Thymus (tissue), 14 donors: Measurements from ENCODE around the gene PROSER1. TPM values are rescaled to one million over a fixed set of nuclear protein-coding genes. Genes with fewer than 3 reads are reported as not detected.
"Not testable (repeated sequence)": the region's sequence is repeated elsewhere in the genome, so short reads cannot be mapped to it uniquely, and the experiment has no call there.

Experiments used
- DNase-seq, 9 donors: peaks; one replicate each; pipeline ENCODE4 v3.0.0-alpha.2; 2013; ENCODE audit warnings: low spot score in 9 of 9, low read depth in 6 of 9, missing footprints in 1 of 9
- H3K27ac ChIP-seq, 2 donors: one replicate each; pipeline ENCODE4 v1.5.1; 2013; ENCODE audit warnings: control low read depth in 1 of 2, low read depth in 1 of 2, low read length in 1 of 2, mild to moderate bottlenecking in 1 of 2, moderate library complexity in 1 of 2
- H3K27me3 ChIP-seq, 2 donors: one replicate each; pipeline ENCODE4 v1.5.1; 2013; ENCODE audit warnings: low read length in 1 of 2; ENCODE audit not compliant: control insufficient read depth in 2 of 2, insufficient read depth in 1 of 2
- H3K36me3 ChIP-seq, 2 donors: one replicate each; pipeline ENCODE4 v1.5.1; 2013; ENCODE audit warnings: low read length in 1 of 2, mild to moderate bottlenecking in 1 of 2, moderate library complexity in 1 of 2; ENCODE audit not compliant: control insufficient read depth in 2 of 2, insufficient read depth in 2 of 2
- H3K4me1 ChIP-seq, 2 donors: one replicate each; pipeline ENCODE4 v1.5.1; 2013; ENCODE audit warnings: low read length in 2 of 2; ENCODE audit not compliant: control insufficient read depth in 2 of 2, insufficient read depth in 2 of 2
- H3K4me3 ChIP-seq, 2 donors: one replicate each; pipeline ENCODE4 v1.5.1; 2013; ENCODE audit warnings: low read length in 2 of 2, control low read depth in 1 of 2, mild to moderate bottlenecking in 1 of 2
- H3K9me3 ChIP-seq, 2 donors: one replicate each; pipeline ENCODE4 v1.5.1; 2013; ENCODE audit warnings: low read length in 1 of 2, mild to moderate bottlenecking in 1 of 2; ENCODE audit not compliant: control insufficient read depth in 2 of 2, insufficient read depth in 1 of 2
- WGBS: extraction: QIAGEN DNeasy Blood & Tissue Kit; methylation state at CpG from one replicate; pipeline ENCODE4 v1.1.7; 2013; 5-methylcytosine and 5-hydroxymethylcytosine counted together
- long read RNA-seq, 10 donors: transcript quantifications; one replicate each; lab custom pipeline, GENCODE V29; 2026
- polyA plus RNA-seq: library from polyadenylated mRNA; stranded (reverse); fragments of 200-250 nt; gene quantifications from one replicate; pipeline ENCODE4 v1.2.3, GENCODE V29; 2013
- total RNA-seq: library from RNA; stranded (reverse); fragments of 120-200 nt; gene quantifications from one replicate; pipeline ENCODE4 v1.2.4, GENCODE V29; 2013
- donor health status: healthy.

PROSER1 gene
- 9.8 TPM for total RNA-seq
- 29.8 TPM for polyA plus RNA-seq
- long read RNA-seq, donor 1: 0 reads
- long read RNA-seq, donor 2: 0 reads
- long read RNA-seq, donor 3, partial matches to known transcripts: 7 of 8 reads
- long read RNA-seq, donor 3, other reads (novel, unspliced or antisense): 0 of 8 reads
- long read RNA-seq, donor 4, partial matches to known transcripts: 0 of 4 reads
- long read RNA-seq, donor 4, other reads (novel, unspliced or antisense): 0 of 4 reads
- long read RNA-seq, donor 5, partial matches to known transcripts: 13 of 16 reads
- long read RNA-seq, donor 5, other reads (novel, unspliced or antisense): 0 of 16 reads
- long read RNA-seq, donor 6, partial matches to known transcripts: 13 of 16 reads
- long read RNA-seq, donor 6, other reads (novel, unspliced or antisense): 0 of 16 reads
- long read RNA-seq, donor 7, partial matches to known transcripts: 9 of 11 reads
- long read RNA-seq, donor 7, other reads (novel, unspliced or antisense): 0 of 11 reads
- long read RNA-seq, donor 8, partial matches to known transcripts: 0 of 1 reads
- long read RNA-seq, donor 8, other reads (novel, unspliced or antisense): 0 of 1 reads
- long read RNA-seq, donor 9, full-length matches to known transcripts: 3 of 18 reads
- long read RNA-seq, donor 9, partial matches to known transcripts: 15 of 18 reads
- long read RNA-seq, donor 9, other reads (novel, unspliced or antisense): 0 of 18 reads
- long read RNA-seq, donor 10, partial matches to known transcripts: 0 of 2 reads
- long read RNA-seq, donor 10, other reads (novel, unspliced or antisense): 0 of 2 reads

DNA sequence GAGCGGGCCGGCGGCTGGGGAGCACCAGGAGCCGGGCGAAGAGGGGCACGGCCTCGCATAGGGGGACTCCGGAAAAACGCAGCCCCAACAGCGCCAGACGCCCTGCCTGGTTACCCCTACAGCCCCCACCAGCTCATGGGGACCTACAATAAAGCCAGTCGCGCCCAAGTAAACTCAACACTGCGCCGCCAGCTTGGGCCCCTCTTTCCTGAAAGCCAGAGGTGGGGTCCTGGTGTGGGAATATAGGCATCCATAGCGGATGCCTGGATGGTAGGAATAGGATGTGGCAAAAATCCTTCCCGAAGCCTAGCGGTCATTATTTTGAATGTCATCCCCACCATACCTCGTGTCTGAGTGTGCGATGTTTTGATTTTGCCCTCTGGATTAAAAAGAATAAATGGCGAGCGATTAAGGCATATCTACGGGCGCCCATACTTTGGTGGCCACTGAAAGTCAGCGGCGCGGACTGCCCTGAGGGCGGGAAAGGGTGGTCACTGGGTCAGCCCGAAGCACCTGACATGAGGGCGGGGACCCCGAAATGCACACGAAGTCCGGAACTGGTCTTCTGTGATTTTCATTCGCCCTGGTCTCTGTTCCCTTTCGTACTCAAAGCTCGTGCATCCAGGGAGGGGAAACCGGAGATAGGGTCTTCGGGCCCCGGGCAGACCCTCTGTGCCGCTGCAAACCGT is at the start of gene PROSER1, which contains the start of gene NHLRC3:
TSS of gene PROSER1 (minus strand) at position 210 of the 689 bp plus-strand sequence. CDS start 847 bp downstream, outside the sequence.
TSS of gene NHLRC3 (plus strand) at position 577 of the 689 bp plus-strand sequence. CDS start 184 bp downstream, outside the sequence.
- H3K27ac ChIP-seq: peak within 1 kb of the TSS; percentile 89 to 94
- H3K4me1 ChIP-seq: peaks cover 5 to 7% of the 10 kb centered on the region in 2 donors
- no peaks in the 10 kb centered on the region for H3K27me3 ChIP-seq
- peak; percentile 82 to 95 (median 87) for DNase-seq
- no peaks in the 10 kb centered on the region for H3K9me3 ChIP-seq
- H3K4me3 ChIP-seq: peak within 1 kb of the TSS; percentile 93 to 98
- under 1% methylated on average over 41 of the region's 41 CpGs for WGBS
- H3K36me3 ChIP-seq: no peaks in the 10 kb centered on the region

DNA sequence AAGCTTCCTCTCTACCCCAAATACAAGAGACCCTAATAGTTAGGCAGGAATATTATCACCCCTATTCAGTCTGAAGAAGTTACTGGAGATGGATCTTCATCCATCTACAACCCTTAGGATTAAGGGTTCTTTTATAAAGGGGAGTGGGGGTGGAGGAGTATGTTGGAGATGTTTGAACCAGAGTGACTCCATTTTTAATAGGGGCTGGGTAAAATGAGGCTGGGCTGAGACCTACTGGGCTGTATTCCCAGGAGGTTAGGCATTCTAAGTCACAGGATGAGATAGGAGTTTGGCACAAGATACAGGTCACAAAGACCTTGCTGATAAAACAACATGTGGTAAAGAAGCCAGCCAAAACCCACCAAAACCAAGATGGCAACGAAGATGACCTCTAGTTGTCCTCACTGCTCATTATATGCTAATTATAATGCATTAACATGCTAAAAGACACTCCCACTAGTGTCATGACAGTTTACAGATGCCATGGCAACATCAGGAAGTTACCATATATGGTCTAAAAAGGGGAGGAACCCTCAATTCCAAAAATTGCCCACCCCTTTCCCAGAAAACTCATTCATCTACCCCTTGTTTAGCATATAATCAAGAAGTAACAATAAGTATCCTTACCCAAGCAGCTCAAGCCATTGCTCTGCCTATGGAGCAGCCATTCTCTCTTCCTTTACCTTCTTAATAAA is 48.5 kb upstream of the PROSER1 start:
- not testable (repeated sequence) for H3K4me1 ChIP-seq, H3K4me3 ChIP-seq, H3K27me3 ChIP-seq, H3K9me3 ChIP-seq, H3K27ac ChIP-seq, H3K36me3 ChIP-seq, DNase-seq
- 62% methylated on average over 1 of the region's 1 CpG for WGBS

DNA sequence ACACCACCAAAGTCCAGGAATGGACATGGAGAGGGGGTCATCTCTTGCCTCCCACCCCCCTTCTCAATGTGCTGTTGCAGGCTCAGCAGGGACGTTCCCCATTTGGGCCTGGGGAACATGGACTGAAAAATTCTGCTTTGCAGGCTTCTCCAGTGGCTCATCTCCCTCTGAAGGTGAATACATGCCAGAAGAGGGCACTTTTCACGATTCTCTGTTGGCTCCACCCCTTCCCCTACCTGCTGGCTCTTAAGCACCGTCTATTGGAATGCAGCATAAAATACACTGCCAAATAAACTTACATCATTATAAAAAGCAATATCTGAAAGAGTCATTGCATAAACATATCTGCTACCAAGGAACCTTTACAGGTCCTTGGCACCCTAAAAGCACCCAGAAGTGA is 36.1 kb upstream of the PROSER1 start:
- Histone ChIP-seq H3K36me3 (no peaks in the 10 kb centered on the region), H3K27me3 (no peaks in the 10 kb centered on the region), H3K4me1 (no peaks in the 10 kb centered on the region), H3K9me3 (no peaks in the 10 kb centered on the region), H3K4me3 (no peak overlapping the region), H3K27ac (no peak overlapping the region)
- 67% methylated on average over 3 of the region's 3 CpGs for WGBS
- no peak for DNase-seq

DNA sequence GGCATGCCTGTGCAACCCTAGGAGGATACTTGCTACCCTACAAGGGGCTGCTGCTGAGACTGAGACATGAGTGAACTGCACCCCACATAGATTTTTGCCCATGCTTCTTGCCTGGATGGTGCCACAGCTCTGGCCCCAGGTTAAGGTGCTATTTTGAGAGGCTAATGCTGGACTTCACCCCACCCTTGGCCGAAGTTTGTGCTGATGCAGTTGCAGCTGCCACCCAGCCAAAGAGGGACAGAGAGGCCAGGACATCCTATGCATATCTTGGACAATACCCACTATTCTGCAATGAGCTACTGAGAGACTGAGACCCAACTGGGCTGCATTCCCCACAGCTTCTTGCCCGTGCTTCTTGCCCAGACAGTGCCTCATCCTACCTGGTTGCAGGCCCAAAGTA is 35.0 kb upstream of the PROSER1 start:
- 95% methylated on average over 2 of the region's 2 CpGs for WGBS
- no peak for DNase-seq
- Histone ChIP-seq H3K4me1 (no peaks in the 10 kb centered on the region), H3K36me3 (no peaks in the 10 kb centered on the region), H3K27me3 (no peaks in the 10 kb centered on the region), H3K4me3 (no peak overlapping the region), H3K9me3 (no peaks in the 10 kb centered on the region), H3K27ac (no peak overlapping the region)

DNA sequence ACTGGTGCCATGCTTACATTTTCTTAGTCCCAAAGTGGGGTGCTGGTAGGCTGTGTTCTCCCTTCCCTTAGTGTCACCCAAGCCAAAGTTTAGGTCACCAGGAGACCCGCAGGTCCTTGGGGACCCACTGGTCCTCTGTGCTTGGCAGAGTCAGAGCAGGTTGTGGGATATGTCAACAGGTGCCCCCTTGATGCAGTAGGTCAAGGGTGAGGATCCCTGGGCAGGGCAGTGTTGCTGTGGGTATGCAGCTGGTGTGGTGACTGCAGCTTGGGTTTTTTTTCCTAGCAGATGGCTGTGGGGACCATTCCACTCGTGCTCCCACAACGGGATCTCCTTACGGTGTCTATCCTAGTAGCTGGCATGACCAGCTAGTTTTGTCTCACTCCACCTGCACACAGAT is 24.1 kb upstream of the PROSER1 start:
- WGBS: 98% methylated on average over 4 of the region's 4 CpGs
- no peak for DNase-seq
- no peaks in the 10 kb centered on the region for H3K36me3 ChIP-seq

DNA sequence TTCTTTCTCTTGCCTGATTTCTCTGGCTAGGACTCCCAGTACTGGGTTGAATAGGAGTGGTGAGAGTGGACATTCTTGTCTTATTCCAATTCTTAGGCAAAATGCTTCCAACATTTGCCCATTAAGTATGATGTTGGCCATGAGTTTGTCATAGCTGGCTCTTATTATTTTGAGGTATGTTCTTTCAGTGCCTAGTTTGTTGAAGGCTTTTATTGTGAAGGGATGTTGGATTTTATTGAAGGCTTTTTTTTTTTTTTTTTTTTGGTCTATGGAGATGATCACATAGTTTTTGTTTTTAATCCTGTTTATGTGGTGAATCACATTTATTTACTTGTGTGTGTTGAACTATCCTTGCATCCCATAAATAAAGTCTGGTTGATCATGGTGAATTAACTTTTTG is 20.2 kb upstream of the PROSER1 start:
- Histone ChIP-seq H3K27me3 (no peaks in the 10 kb centered on the region), H3K4me1 (no peaks in the 10 kb centered on the region), H3K9me3 (no peaks in the 10 kb centered on the region), H3K36me3 (peaks cover 0 to 4% of the 10 kb centered on the region in 2 donors), H3K27ac (no peak overlapping the region), H3K4me3 (no peak overlapping the region)
- no peak for DNase-seq

More for the DNA sequence above, 24.1 kb upstream of the PROSER1 start:
- Histone ChIP-seq H3K27ac (no peak overlapping the region), H3K9me3 (no peaks in the 10 kb centered on the region), H3K27me3 (no peaks in the 10 kb centered on the region), H3K4me1 (no peaks in the 10 kb centered on the region), H3K4me3 (no peak overlapping the region)

DNA sequence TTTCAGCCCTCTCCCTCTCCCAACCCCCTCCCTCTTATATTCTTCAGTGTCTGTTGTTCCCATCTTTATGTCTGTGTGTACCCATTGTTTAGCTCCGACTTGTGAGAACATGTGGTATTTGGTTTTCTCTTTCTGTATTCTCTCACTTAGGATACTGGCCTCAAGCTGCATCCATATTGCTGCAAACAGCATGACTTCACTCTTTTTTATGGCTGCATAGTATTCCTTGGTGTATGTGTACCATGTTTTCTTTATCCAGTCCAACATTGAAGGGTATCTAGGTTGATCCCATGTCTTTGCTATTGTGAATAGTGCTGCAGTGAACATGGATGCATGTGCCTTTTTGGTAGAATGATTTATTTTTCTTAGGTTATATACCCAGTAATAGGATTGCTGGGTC is 18.1 kb upstream of the PROSER1 start:
- H3K36me3 ChIP-seq: peaks cover 0 to 5% of the 10 kb centered on the region in 2 donors
- no peaks in the 10 kb centered on the region for H3K9me3 ChIP-seq
- H3K27ac ChIP-seq: no peak overlapping the region
- no peaks in the 10 kb centered on the region for H3K27me3 ChIP-seq
- no peak overlapping the region for H3K4me3 ChIP-seq
- DNase-seq: no peak
- WGBS: 98% methylated on average over 1 of the region's 1 CpG
- H3K4me1 ChIP-seq: no peaks in the 10 kb centered on the region

DNA sequence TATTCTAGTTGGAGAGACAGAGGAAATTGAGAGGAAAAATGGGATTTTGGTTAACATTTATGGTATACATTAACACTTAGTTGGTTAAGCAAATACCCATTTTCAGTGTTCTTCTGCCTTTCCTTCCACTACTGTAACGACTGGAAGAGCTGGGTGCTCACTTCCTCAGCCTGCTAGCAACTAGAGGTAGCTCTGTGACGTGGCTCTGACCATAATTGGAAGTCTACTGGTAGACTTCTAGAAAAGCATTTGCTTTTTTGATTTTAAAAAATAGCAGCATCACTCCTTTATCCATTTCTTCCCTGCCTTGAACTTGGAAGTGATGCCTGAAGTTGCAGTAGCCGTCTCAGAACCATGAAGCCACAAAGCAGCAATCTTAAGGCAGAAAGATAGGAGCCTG is 16.2 kb upstream of the PROSER1 start:
- no peak overlapping the region for H3K4me3 ChIP-seq
- no peak for DNase-seq
- H3K27ac ChIP-seq: no peak overlapping the region
- no peaks in the 10 kb centered on the region for H3K4me1 ChIP-seq
- H3K36me3 ChIP-seq: peaks cover 0 to 7% of the 10 kb centered on the region in 2 donors
- H3K9me3 ChIP-seq: no peaks in the 10 kb centered on the region
- 90% methylated on average over 3 of the region's 3 CpGs for WGBS
- H3K27me3 ChIP-seq: no peaks in the 10 kb centered on the region
